Peyer's patch (tissue), 4 donors: ENCODE measurements around the gene ZNF385D. TPM values are rescaled to one million over a fixed set of nuclear protein-coding genes. Genes with fewer than 3 reads are reported as not detected.

Source experiments
- DNase-seq, 3 donors: peaks; one replicate each; pipeline ENCODE4 v3.0.0-alpha.2; 2017 to 2019
- H3K27ac ChIP-seq, 4 donors: fragments of 200-600 bp; sonication (generic); one replicate each; pipeline ENCODE4 v1.5.1; 2016 to 2019
- H3K27me3 ChIP-seq, 2 donors: fragments of 200-600 bp; sonication (generic); one replicate each; pipeline ENCODE4 v1.5.1; 2019
- H3K36me3 ChIP-seq, 3 donors: fragments of 200-600 bp; sonication (generic); one replicate each; pipeline ENCODE4 v1.5.1; 2016 to 2019
- H3K4me1 ChIP-seq, 4 donors: fragments of 200-600 bp; sonication (generic); one replicate each; pipeline ENCODE4 v1.5.1; 2016 to 2019
- H3K4me3 ChIP-seq, 4 donors: fragments of 200-600 bp; sonication (generic); 1 replicate in 3 of 4; 2 replicates in 1 of 4; pipeline ENCODE4 v1.5.1; 2016 to 2019; ENCODE audit warnings: mild to moderate bottlenecking in 1 of 4
- H3K9me3 ChIP-seq, 4 donors: fragments of 200-600 bp; sonication (generic); one replicate each; pipeline ENCODE4 v1.5.1; 2016 to 2019; ENCODE audit warnings: mild to moderate bottlenecking in 1 of 4
- POLR2A ChIP-seq, 2 donors: fragments of 450-650 bp; IDR thresholded peaks; one replicate each; pipeline ENCODE4 v1.5.1; 2017; ENCODE audit warnings: antibody characterized with exemption in 2 of 2, mild to moderate bottlenecking in 2 of 2, moderate library complexity in 2 of 2
- total RNA-seq, 4 donors: library from RNA; depleted of rRNA; stranded (reverse); fragments of >200 nt; gene quantifications; one replicate each; pipeline ENCODE4 v1.1.0, GENCODE V29; 2016
- TF ChIP-seq, protein P1 (sequence below), 6 experiments: fragments of 450-650 bp in 4 of 6; fragments of 200-600 bp in 2 of 6; sonication (generic) in 1 of 6; IDR thresholded peaks; one replicate each; pipeline ENCODE4 v1.5.1; 2017 to 2019; ENCODE audit warnings: antibody characterized with exemption in 6 of 6, mild to moderate bottlenecking in 3 of 6, moderate library complexity in 1 of 6

The ZNF385D gene
- total RNA-seq, 4 donors from 2014 or later, result 1.1 to 3.3 (median 1.8) TPM

GRCh38 chr3:21564531-21564930, 186.5 kb downstream of the ZNF385D start:
- no peaks in the 10 kb centered on the region for H3K27me3 ChIP-seq
- no peaks in the 10 kb centered on the region for H3K36me3 ChIP-seq
- H3K27ac ChIP-seq, result no peak overlapping the region
- DNase-seq, result no peak
- no peaks in the 10 kb centered on the region for H3K4me1 ChIP-seq
- H3K4me3 ChIP-seq, result no peak overlapping the region
- no peak for TF ChIP-seq POLR2A (IDR thresholded peaks at IDR 0.05)
- TF ChIP-seq, protein P1, sequence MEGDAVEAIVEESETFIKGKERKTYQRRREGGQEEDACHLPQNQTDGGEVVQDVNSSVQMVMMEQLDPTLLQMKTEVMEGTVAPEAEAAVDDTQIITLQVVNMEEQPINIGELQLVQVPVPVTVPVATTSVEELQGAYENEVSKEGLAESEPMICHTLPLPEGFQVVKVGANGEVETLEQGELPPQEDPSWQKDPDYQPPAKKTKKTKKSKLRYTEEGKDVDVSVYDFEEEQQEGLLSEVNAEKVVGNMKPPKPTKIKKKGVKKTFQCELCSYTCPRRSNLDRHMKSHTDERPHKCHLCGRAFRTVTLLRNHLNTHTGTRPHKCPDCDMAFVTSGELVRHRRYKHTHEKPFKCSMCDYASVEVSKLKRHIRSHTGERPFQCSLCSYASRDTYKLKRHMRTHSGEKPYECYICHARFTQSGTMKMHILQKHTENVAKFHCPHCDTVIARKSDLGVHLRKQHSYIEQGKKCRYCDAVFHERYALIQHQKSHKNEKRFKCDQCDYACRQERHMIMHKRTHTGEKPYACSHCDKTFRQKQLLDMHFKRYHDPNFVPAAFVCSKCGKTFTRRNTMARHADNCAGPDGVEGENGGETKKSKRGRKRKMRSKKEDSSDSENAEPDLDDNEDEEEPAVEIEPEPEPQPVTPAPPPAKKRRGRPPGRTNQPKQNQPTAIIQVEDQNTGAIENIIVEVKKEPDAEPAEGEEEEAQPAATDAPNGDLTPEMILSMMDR (IDR thresholded peaks at IDR 0.05), result no peak
- no peaks in the 10 kb centered on the region for H3K9me3 ChIP-seq

DNA sequence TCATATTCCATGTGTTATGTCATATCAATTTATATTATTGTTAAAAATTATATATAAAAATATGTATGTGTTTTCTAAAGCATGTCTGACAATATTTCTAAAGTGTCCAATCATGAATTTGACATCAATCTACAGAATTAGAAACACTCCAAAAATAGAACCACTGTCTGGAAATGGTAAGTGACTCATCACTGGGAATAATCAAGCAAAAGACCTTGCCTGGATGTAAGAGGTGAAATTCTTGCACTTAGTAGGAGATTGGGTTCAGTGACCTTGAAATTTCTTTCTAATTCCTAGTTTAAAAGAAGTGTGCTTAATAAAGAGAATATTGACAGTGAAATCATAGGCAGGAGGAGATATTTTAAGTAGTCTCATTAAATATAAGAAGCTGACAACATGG, 188.8 kb downstream of the ZNF385D start:
- TF ChIP-seq, protein P1 (IDR thresholded peaks at IDR 0.05), result no peak
- no peak for TF ChIP-seq POLR2A (IDR thresholded peaks at IDR 0.05)
- Histone ChIP-seq H3K27ac (no peak overlapping the region), H3K36me3 (no peaks in the 10 kb centered on the region), H3K4me1 (no peaks in the 10 kb centered on the region), H3K9me3 (no peaks in the 10 kb centered on the region), H3K4me3 (no peak overlapping the region), H3K27me3 (no peaks in the 10 kb centered on the region)
- DNase-seq, result no peak

DNA sequence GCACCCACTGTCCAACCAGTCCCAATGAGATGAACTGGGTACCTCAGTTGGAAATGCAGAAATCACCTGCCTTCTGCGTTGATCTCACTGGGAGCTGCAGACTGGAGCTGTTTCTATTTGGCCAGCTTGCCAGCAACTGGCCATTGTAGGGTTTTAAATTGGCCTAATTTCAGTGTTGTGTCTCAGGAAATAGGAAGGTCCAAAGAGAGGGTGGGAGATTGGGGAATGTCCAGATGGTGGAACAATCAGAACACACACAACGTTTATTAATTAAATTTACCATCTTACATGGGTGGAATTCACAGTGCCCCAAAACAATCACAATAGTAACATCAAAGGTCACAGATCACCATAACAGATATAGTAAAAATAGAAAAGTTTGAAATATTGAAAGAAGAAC, 189.5 kb downstream of the ZNF385D start:
- Histone ChIP-seq H3K27ac (no peak overlapping the region), H3K4me1 (no peaks in the 10 kb centered on the region), H3K27me3 (no peaks in the 10 kb centered on the region), H3K36me3 (no peaks in the 10 kb centered on the region), H3K9me3 (no peaks in the 10 kb centered on the region), H3K4me3 (no peak overlapping the region)
- TF ChIP-seq POLR2A (IDR thresholded peaks at IDR 0.05), result no peak
- TF ChIP-seq, protein P1 (IDR thresholded peaks at IDR 0.05), result no peak
- DNase-seq, result no peak

DNA sequence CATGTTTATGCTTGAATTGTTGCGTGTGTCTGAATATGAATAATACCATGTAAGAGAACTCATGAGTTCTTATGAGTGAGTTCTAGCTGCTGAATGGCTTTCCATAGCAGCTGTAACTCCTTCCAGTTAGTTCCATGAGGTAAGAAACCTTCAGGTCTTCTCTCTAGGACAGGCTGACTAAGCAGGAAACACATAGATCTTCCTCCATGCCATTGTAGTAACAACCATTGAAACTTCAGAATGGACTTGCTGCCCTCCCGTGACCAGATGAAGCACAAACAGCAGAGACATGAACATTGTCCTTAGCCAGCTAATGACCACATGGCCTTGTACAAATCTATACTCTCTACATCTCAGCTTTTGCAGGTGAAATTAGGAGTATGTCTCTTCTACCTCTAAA, 200.0 kb downstream of the ZNF385D start:
- Histone ChIP-seq H3K4me1 (no peaks in the 10 kb centered on the region), H3K27ac (no peak overlapping the region), H3K27me3 (no peaks in the 10 kb centered on the region), H3K36me3 (no peaks in the 10 kb centered on the region), H3K4me3 (no peak overlapping the region), H3K9me3 (no peaks in the 10 kb centered on the region)
- TF ChIP-seq, protein P1 (IDR thresholded peaks at IDR 0.05), result no peak
- no peak for TF ChIP-seq POLR2A (IDR thresholded peaks at IDR 0.05)
- no peak for DNase-seq

- no peak overlapping the region for H3K27ac ChIP-seq
- H3K4me1 ChIP-seq, result no peaks in the 10 kb centered on the region
- no peak for DNase-seq
- no peak overlapping the region for H3K4me3 ChIP-seq
- TF ChIP-seq POLR2A (IDR thresholded peaks at IDR 0.05), result no peak
- TF ChIP-seq, protein P1 (IDR thresholded peaks at IDR 0.05), result no peak
- no peaks in the 10 kb centered on the region for H3K36me3 ChIP-seq
- no peaks in the 10 kb centered on the region for H3K27me3 ChIP-seq
- no peaks in the 10 kb centered on the region for H3K9me3 ChIP-seq
Measured at GRCh38 chr3:21544076-21544462, 206.9 kb downstream of the ZNF385D start.
